Measurements from ENCODE around the gene PPAT.

GRCh38 chr4:56356650-56357049 is 78.8 kb downstream of the PPAT start:
- TF ChIP-seq CTCF (IDR thresholded peaks at IDR 0.05) (no peak), POLR2A (IDR thresholded peaks at IDR 0.05) (no peak)
